GM12878 (cell line): ENCODE data around the gene MARK4. TPM values are rescaled to one million over a fixed set of nuclear protein-coding genes. Genes with fewer than 3 reads are reported as not detected.

Experiments used
- ATAC-seq: fragments of 200-7000 bp; cut with Tn5 transposase; 3 replicates; pipeline ENCODE4 v1.9.1; 2020; ENCODE audit warnings: mild to moderate bottlenecking, moderate library complexity
- BruUV-seq: library from RNA; stranded (reverse); fragments of 400-500 nt; replicated peaks from 2 replicates; lab custom pipeline; 2021; lab: Mats Ljungman, UMichigan
- CTCF ChIA-PET: fragments of 300-600 bp; sonication (Branson Sonifier 250); formaldehyde crosslinking; extraction: SDS; loops from one replicate; lab custom pipeline; 2021; ENCODE audit warnings: inconsistent platforms; lab: Yijun Ruan, JAX
- POLR2A ChIA-PET: fragments of 350-600 bp; formaldehyde crosslinking; extraction: SDS; loops from one replicate; lab custom pipeline; 2021; ENCODE audit warnings: inconsistent platforms; lab: Charles Lee
- RAD21 ChIA-PET: fragments of 300-600 bp; sonication (Branson Sonifier 250); formaldehyde crosslinking; loops from one replicate; lab custom pipeline; 2023; ENCODE audit warnings: antibody characterized with exemption; ENCODE audit not compliant: unreplicated experiment; lab: Charles Lee
- SMC1A ChIA-PET: fragments of 300-600 bp; sonication (Branson Sonifier 250); formaldehyde crosslinking; loops from one replicate; lab custom pipeline; 2023; ENCODE audit not compliant: unreplicated experiment, uncharacterized antibody; lab: Charles Lee
- DNase-seq: peaks from one replicate; pipeline ENCODE4 v3.0.0-alpha.2; 2011; ENCODE audit warnings: low read depth, low spot score
- FAIRE-seq: peaks from 3 replicates; lab custom pipeline; 2011; peaks lifted over from hg19 to GRCh38; lab: Jason Lieb, UNC
- H2AFZ ChIP-seq: 2 replicates; pipeline ENCODE4 v1.6.0; 2011; ENCODE audit warnings: low read depth, low read length, control low read depth; ENCODE audit not compliant: control insufficient read depth
- H3K27ac ChIP-seq: 2 replicates; pipeline ENCODE4 v1.5.1; 2011; ENCODE audit warnings: control low read depth; ENCODE audit not compliant: control insufficient read depth, insufficient read depth
- H3K27me3 ChIP-seq, 2 experiments: replicated peaks in 1 of 2; 2 replicates each; pipeline versions ENCODE4 v1.6.0 to v1.6.1; 2011; ENCODE audit warnings: low read length in 1 of 2; ENCODE audit not compliant: control insufficient read depth in 2 of 2, insufficient read depth in 2 of 2
- H3K36me3 ChIP-seq, 2 experiments: 2 replicates each; pipeline ENCODE4 v1.5.1; 2011; ENCODE audit warnings: low read length in 1 of 2; ENCODE audit not compliant: control insufficient read depth in 2 of 2, insufficient read depth in 2 of 2
- H3K4me1 ChIP-seq: 2 replicates; pipeline ENCODE4 v1.6.1; 2011; ENCODE audit warnings: mild to moderate bottlenecking, low read length, moderate library complexity, mixed read lengths; ENCODE audit not compliant: control insufficient read depth, insufficient read depth
- H3K4me2 ChIP-seq: 2 replicates; pipeline ENCODE4 v1.6.0; 2011; ENCODE audit warnings: control low read depth; ENCODE audit not compliant: control insufficient read depth, insufficient read depth
- H3K4me3 ChIP-seq: fragments of 200-600 bp; sonication (generic); 2 replicates; pipeline ENCODE4 v1.5.1; 2016
- H3K79me2 ChIP-seq: 2 replicates; pipeline ENCODE4 v1.6.0; 2011; ENCODE audit warnings: low read length; ENCODE audit not compliant: control insufficient read depth, insufficient read depth
- H3K9ac ChIP-seq: 2 replicates; pipeline ENCODE4 v1.8.0; 2011; ENCODE audit warnings: low read length, control low read depth, mixed read lengths; ENCODE audit not compliant: control insufficient read depth, insufficient read depth
- H3K9me3 ChIP-seq: replicated peaks from 3 replicates; pipeline ENCODE4 v1.5.1; 2011; ENCODE audit warnings: mild to moderate bottlenecking, low read length; ENCODE audit not compliant: control insufficient read depth, insufficient read depth
- H4K20me1 ChIP-seq: 2 replicates; pipeline ENCODE4 v1.6.0; 2011; ENCODE audit not compliant: control insufficient read depth, insufficient read depth
- CBFB ChIP-seq: IDR thresholded peaks from 2 replicates; pipeline ENCODE4 v1.6.1; 2016; ENCODE audit warnings: antibody characterized with exemption, low read depth
- CREB1 ChIP-seq: IDR thresholded peaks from 2 replicates; pipeline ENCODE4 v1.6.1; 2012; ENCODE audit warnings: low read depth, mild to moderate bottlenecking, inconsistent platforms
- CTCF ChIP-seq, 3 experiments: IDR thresholded peaks in 2 of 3; conservative IDR thresholded peaks in 1 of 3; 2 replicates each; pipeline ENCODE4 v1.5.1; 2011; ENCODE audit warnings: low read depth in 3 of 3, low read length in 3 of 3, mild to moderate bottlenecking in 3 of 3, control low read depth in 2 of 3, moderate library complexity in 2 of 3, inconsistent platforms in 1 of 3, mixed read lengths in 1 of 3; ENCODE audit not compliant: control insufficient read depth in 2 of 3, insufficient read depth in 1 of 3; ENCODE audit errors: extremely low read depth in 1 of 3
- EP300 ChIP-seq, 2 experiments: fragments of 150-350 bp in 1 of 2; IDR thresholded peaks; 2 replicates each; pipeline ENCODE4 v1.6.1; 2011 to 2012; ENCODE audit warnings: low read depth in 2 of 2, low read length in 2 of 2, borderline replicate concordance in 1 of 2, improper control_type of control experiment in 1 of 2, inconsistent platforms in 1 of 2; ENCODE audit not compliant: control insufficient read depth in 1 of 2
- HSF1 ChIP-seq: fragments of 150-350 bp; IDR thresholded peaks from 2 replicates; pipeline ENCODE4 v1.6.1; 2014; ENCODE audit warnings: mild to moderate bottlenecking, low read depth, low read length
- IRF4 ChIP-seq: IDR thresholded peaks from 2 replicates; pipeline ENCODE4 v1.6.1; 2011; ENCODE audit warnings: low read depth, low read length
- KAT2A ChIP-seq: conservative IDR thresholded peaks from 2 replicates; pipeline ENCODE4 v1.6.1; 2011; ENCODE audit warnings: low read depth, low read length; ENCODE audit not compliant: control insufficient read depth
- MTA3 ChIP-seq: IDR thresholded peaks from 2 replicates; pipeline ENCODE4 v1.6.1; 2012; ENCODE audit warnings: low read length, inconsistent platforms, borderline replicate concordance
- NRF1 ChIP-seq: conservative IDR thresholded peaks from 2 replicates; pipeline ENCODE4 v1.6.1; 2011; ENCODE audit warnings: mild to moderate bottlenecking, low read depth, low read length, improper control_type of control experiment
- PAX8 ChIP-seq: fragments of 450-650 bp; IDR thresholded peaks from 2 replicates; pipeline ENCODE4 v1.6.1; 2017; ENCODE audit warnings: mild to moderate bottlenecking, moderate library complexity
- SMC3 ChIP-seq: IDR thresholded peaks from 2 replicates; pipeline ENCODE4 v1.6.1; 2011; ENCODE audit warnings: low read length, improper control_type of control experiment, borderline replicate concordance
- WRNIP1 ChIP-seq: IDR thresholded peaks from 2 replicates; pipeline ENCODE4 v1.6.1; 2011; ENCODE audit warnings: low read depth, low read length, improper control_type of control experiment, borderline replicate concordance
- ZNF384 ChIP-seq: IDR thresholded peaks from 2 replicates; pipeline ENCODE4 v1.6.1; 2012; ENCODE audit warnings: low read depth, mild to moderate bottlenecking, low read length, improper control_type of control experiment, borderline replicate concordance
- WGBS: methylation state at CpG from one replicate; pipeline ENCODE4 v1.1.6; 2016; ENCODE audit warnings: low lambda C conversion rate; ENCODE audit not compliant: insufficient replicate concordance, insufficient coverage; ENCODE audit errors: missing lambda C conversion rate; 5-methylcytosine and 5-hydroxymethylcytosine counted together
- in situ Hi-C: fragments of 300-500 bp; cut with MboI; formaldehyde crosslinking; loops from 9 replicates; pipeline ENCODE4 v1.14.3; 2018; ENCODE audit warnings: mixed read lengths
- intact Hi-C: fragments of 100-400 bp; cut with micrococcal nuclease; formaldehyde crosslinking; loops from one replicate; pipeline ENCODE4 v1.14.2; 2022; ENCODE audit not compliant: unreplicated experiment
- polyA plus RNA-seq, 11 experiments: library from polyadenylated mRNA; depleted of rRNA in 4 of 11; unstranded in 6 of 11; stranded (reverse) in 5 of 11; fragments of >200 nt; fragmentation: Nextera tagmentation in 4 of 11; fragmentation: Illumina TruSeq in 1 of 11; extraction: Ambion mirVana in 4 of 11; extraction: Trizol in 1 of 11; gene quantifications; 1 replicate in 1 of 11; 2 replicates in 10 of 11; pipeline versions ENCODE4 v1.2.1 to v1.2.3, GENCODE V29; 2011 to 2016; ENCODE audit warnings: inconsistent platforms in 2 of 11, missing spikeins in 2 of 11, low read depth in 1 of 11
- total RNA-seq, 4 experiments: library from RNA; depleted of rRNA in 3 of 4; stranded (reverse); fragments of >200 nt in 3 of 4; fragmentation: Illumina TruSeq in 1 of 4; extraction: Trizol in 1 of 4; gene quantifications; 2 replicates each; pipeline versions ENCODE4 v1.2.1 to v1.2.3, GENCODE V29; 2013 to 2021

The MARK4 gene
- total and polyA plus RNA-seq, 10 of the 15 experiments (the other 5 are each of a cell fraction or from before 2014, with no cell fraction given), result 0.66 to 24.3 (median 5.1) TPM

- no TSS peak for BruUV-seq
Measured at GRCh38 chr19:45258862-45259261, 7.8 kb downstream of the MARK4 start.

GRCh38 chr19:45262570-45262969 is 11.5 kb downstream of the MARK4 start:
- Histone ChIP-seq H3K27me3 (no peaks in the 10 kb centered on the region), H3K79me2 (no peaks in the 10 kb centered on the region), H3K9ac (no peak overlapping the region), H3K27ac (no peak overlapping the region), H2AFZ (no peak overlapping the region), H3K4me1 (no peaks in the 10 kb centered on the region), H4K20me1 (no peaks in the 10 kb centered on the region), H3K9me3 (no peaks in the 10 kb centered on the region), H3K36me3 (no peaks in the 10 kb centered on the region; a peak in 1 of 4 replicates), H3K4me2 (no peak overlapping the region), H3K4me3 (no peak overlapping the region)
- WGBS, result 85% methylated on average over 6 of the region's 6 CpGs
- in situ Hi-C loops (no loop called here), intact Hi-C loops (no loop called here)
- ATAC-seq, result no peak
- ChIA-PET POLR2A (no interaction called here), RAD21 (no interaction called here), SMC1A (no interaction called here), CTCF (no interaction called here)
- no TSS peak for BruUV-seq
- no peak for FAIRE-seq
- no peak for DNase-seq
- TF ChIP-seq MTA3 (no peak), CBFB (no peak), CTCF (IDR thresholded peaks at IDR 0.05 in 2 of 3, conservative IDR thresholded peaks at IDR 0.05 in 1 of 3; ENCODE audit: control insufficient read depth in 2 of 3, extremely low read depth in 1 of 3, insufficient read depth in 1 of 3, low read depth in 3 of 3, low read length in 3 of 3) (no peak), HSF1 (no peak), CREB1 (no peak), PAX8 (no peak), KAT2A (no peak), ZNF384 (no peak), IRF4 (no peak), WRNIP1 (no peak), EP300 (IDR thresholded peaks at IDR 0.05; ENCODE audit: borderline replicate concordance in 1 of 2, control insufficient read depth in 1 of 2, low read depth in 2 of 2, low read length in 2 of 2) (no peak)

More at GRCh38 chr19:45258862-45259261, 7.8 kb downstream of the MARK4 start:
- no peak overlapping the region for H2AFZ ChIP-seq
- no peak for ATAC-seq
- no peaks in the 10 kb centered on the region for H3K27me3 ChIP-seq
- TF ChIP-seq NRF1 (no peak), SMC3 (no peak)
- no peak overlapping the region for H3K9ac ChIP-seq
- 92% methylated on average over 19 of the region's 19 CpGs for WGBS
- H3K4me3 ChIP-seq, result no peak overlapping the region
- ChIA-PET POLR2A (no interaction called here), RAD21 (no interaction called here), CTCF (interaction anchor here (1.0 kb wide), 1 partner anchor 9 kb away, joined by 3 read pairs; no protein-coding TSS in a partner anchor), SMC1A (no interaction called here)
- no peak overlapping the region for H3K4me2 ChIP-seq
- H3K4me1 ChIP-seq, result peaks cover 2% of the 10 kb centered on the region; the same call in 1 of the 2 replicates
- DNase-seq, result no peak
- H3K9me3 ChIP-seq, result no peaks in the 10 kb centered on the region
- H3K27ac ChIP-seq, result no peak overlapping the region
- FAIRE-seq, result no peak
- in situ Hi-C loops (no loop called here), intact Hi-C loops (no loop called here)
- H3K36me3 ChIP-seq, result no peaks in the 10 kb centered on the region; a peak in 1 of 4 replicates
- H3K79me2 ChIP-seq, result peaks cover 2% of the 10 kb centered on the region
- H4K20me1 ChIP-seq, result no peaks in the 10 kb centered on the region
